Activated B cell treated with CpG ODN at 0.5 μM for 24 hours (primary cell): ENCODE measurements around the gene ADAMTS3. TPM values are rescaled to one million over a fixed set of nuclear protein-coding genes. Genes with fewer than 3 reads are reported as not detected.

ENCODE experiments used
- ATAC-seq: fragments of 200-7000 bp; cut with Tn5 transposase; one replicate; pipeline ENCODE4 v1.10.0; 2021; ENCODE audit warnings: low read depth, mild to moderate bottlenecking, moderate library complexity
- CTCF ChIA-PET: fragments of 350-600 bp; sonication (Branson Sonifier 250); formaldehyde crosslinking; loops from one replicate; lab custom pipeline; 2021; ENCODE audit warnings: antibody characterized with exemption; lab: Charles Lee
- POLR2A ChIA-PET: fragments of 350-600 bp; sonication (Branson Sonifier 250); formaldehyde crosslinking; loops from one replicate; lab custom pipeline; 2021; ENCODE audit warnings: antibody characterized with exemption; lab: Charles Lee
- DNase-seq: peaks from one replicate; pipeline ENCODE4 v3.0.0; 2022
- H3K27ac Mint-ChIP-seq: one replicate; pipeline ENCODE4 v1.8.0; 2020; ENCODE audit warnings: mixed read lengths
- H3K27me3 Mint-ChIP-seq: one replicate; pipeline ENCODE4 v1.8.0; 2021; ENCODE audit warnings: mixed read lengths
- H3K36me3 Mint-ChIP-seq: one replicate; pipeline ENCODE4 v1.8.0; 2021; ENCODE audit warnings: low read depth, mixed read lengths
- H3K4me1 Mint-ChIP-seq: one replicate; pipeline ENCODE4 v1.8.0; 2021; ENCODE audit warnings: mixed read lengths
- H3K4me3 Mint-ChIP-seq: one replicate; pipeline ENCODE4 v1.8.0; 2020; ENCODE audit warnings: mild to moderate bottlenecking, mixed read lengths
- H3K9me3 Mint-ChIP-seq: one replicate; pipeline ENCODE4 v1.8.0; 2020; ENCODE audit warnings: mixed read lengths
- CTCF ChIP-seq: fragments of 200-600 bp; IDR thresholded peaks from one replicate; pipeline ENCODE4 v1.8.0; 2022; ENCODE audit warnings: antibody characterized with exemption, mild to moderate bottlenecking
- intact Hi-C: fragments of 100-400 bp; cut with micrococcal nuclease; formaldehyde crosslinking; loops from one replicate; pipeline ENCODE4 v1.15.1; 2024
- total RNA-seq: library from RNA; stranded (reverse); gene quantifications from 2 replicates; pipeline ENCODE4 v1.2.3, GENCODE V29; 2022

ADAMTS3 gene
- total RNA-seq, 1 donor from 2014 or later: not detected

GRCh38 chr4:72410158-72410557, 158.9 kb downstream of the ADAMTS3 start:
- Mint-ChIP-seq H3K27ac (no peak overlapping the region), H3K9me3 (no peaks in the 10 kb centered on the region), H3K36me3 (no peaks in the 10 kb centered on the region), H3K4me3 (no peak overlapping the region), H3K27me3 (no peaks in the 10 kb centered on the region), H3K4me1 (no peaks in the 10 kb centered on the region)
- intact Hi-C loops: no loop called here
- ChIA-PET POLR2A (no interaction called here), CTCF (no interaction called here)
- DNase-seq (no peak), ATAC-seq (no peak)
- no peak for TF ChIP-seq CTCF

- intact Hi-C loops: no loop called here
- POLR2A ChIA-PET: no interaction called here
- no peaks in the 10 kb centered on the region for H3K27me3 Mint-ChIP-seq
- H3K36me3 Mint-ChIP-seq: no peaks in the 10 kb centered on the region
- no peaks in the 10 kb centered on the region for H3K4me1 Mint-ChIP-seq
- ATAC-seq (no peak), DNase-seq (no peak)
- no peak overlapping the region for H3K4me3 Mint-ChIP-seq
- H3K9me3 Mint-ChIP-seq: no peaks in the 10 kb centered on the region
- no peak overlapping the region for H3K27ac Mint-ChIP-seq
- CTCF ChIA-PET: no interaction called here
- no peak for TF ChIP-seq CTCF
Measured at GRCh38 chr4:72408568-72408967, 160.5 kb downstream of the ADAMTS3 start.

- Mint-ChIP-seq H3K27me3 (no peaks in the 10 kb centered on the region), H3K4me3 (no peak overlapping the region), H3K4me1 (no peaks in the 10 kb centered on the region), H3K36me3 (no peaks in the 10 kb centered on the region), H3K27ac (no peak overlapping the region), H3K9me3 (no peaks in the 10 kb centered on the region)
- ChIA-PET CTCF (no interaction called here), POLR2A (no interaction called here)
- ATAC-seq: no peak
- DNase-seq: no peak
- intact Hi-C loops: no loop called here
- no peak for TF ChIP-seq CTCF
Measured at GRCh38 chr4:72405417-72405816, 163.6 kb downstream of the ADAMTS3 start.

GRCh38 chr4:72397314-72397713, 171.7 kb downstream of the ADAMTS3 start:
- DNase-seq (no peak), ATAC-seq (no peak)
- no peak for TF ChIP-seq CTCF
- H3K27ac Mint-ChIP-seq: no peak overlapping the region
- H3K4me3 Mint-ChIP-seq: no peak overlapping the region
- H3K4me1 Mint-ChIP-seq: no peaks in the 10 kb centered on the region
- POLR2A ChIA-PET: no interaction called here
- intact Hi-C loops: no loop called here
- no peaks in the 10 kb centered on the region for H3K36me3 Mint-ChIP-seq
- H3K9me3 Mint-ChIP-seq: no peaks in the 10 kb centered on the region
- CTCF ChIA-PET: no interaction called here
- H3K27me3 Mint-ChIP-seq: no peaks in the 10 kb centered on the region

- no peaks in the 10 kb centered on the region for H3K27me3 Mint-ChIP-seq
- ATAC-seq: no peak
- H3K27ac Mint-ChIP-seq: no peak overlapping the region
- H3K4me3 Mint-ChIP-seq: no peak overlapping the region
- no peak for TF ChIP-seq CTCF
- ChIA-PET CTCF (no interaction called here), POLR2A (no interaction called here)
- H3K36me3 Mint-ChIP-seq: no peaks in the 10 kb centered on the region
- no peaks in the 10 kb centered on the region for H3K9me3 Mint-ChIP-seq
- DNase-seq: no peak
- intact Hi-C loops: no loop called here
- no peaks in the 10 kb centered on the region for H3K4me1 Mint-ChIP-seq
Measured at GRCh38 chr4:72394012-72394663, 174.9 kb downstream of the ADAMTS3 start.
